B cell (primary cell): ENCODE measurements around the gene ZFP1. TPM values are rescaled to one million over a fixed set of nuclear protein-coding genes. Genes with fewer than 3 reads are reported as not detected.

ENCODE experiments used
- ATAC-seq: fragments of 200-7000 bp; cut with Tn5 transposase; one replicate; pipeline ENCODE4 v1.10.0; 2021; ENCODE audit warnings: low read depth, mild to moderate bottlenecking, moderate number of reproducible peaks, moderate library complexity
- CTCF ChIA-PET: fragments of 350-600 bp; sonication (Branson Sonifier 250); formaldehyde crosslinking; loops from one replicate; lab custom pipeline; 2021; ENCODE audit warnings: antibody characterized with exemption, inconsistent platforms; lab: Charles Lee
- POLR2A ChIA-PET: fragments of 350-600 bp; sonication (Branson Sonifier 250); formaldehyde crosslinking; loops from one replicate; lab custom pipeline; 2021; ENCODE audit warnings: antibody characterized with exemption; lab: Charles Lee
- DNase-seq: peaks from one replicate; pipeline ENCODE4 v3.0.0; 2013
- H2AFZ ChIP-seq: 2 replicates; pipeline ENCODE4 v1.6.1; 2012; ENCODE audit warnings: mild to moderate bottlenecking, low read depth, low read length; ENCODE audit not compliant: insufficient read depth, poor library complexity, severe bottlenecking
- H3K27ac ChIP-seq, 2 donors: 1 replicate in 1 of 2; 2 replicates in 1 of 2; pipeline ENCODE4 v1.5.1; 2012 to 2013; ENCODE audit warnings: low read length in 2 of 2, mild to moderate bottlenecking in 2 of 2, moderate library complexity in 1 of 2
- H3K27me3 ChIP-seq, 4 experiments: fragments of 200-600 bp in 1 of 4; sonication (generic) in 1 of 4; replicated peaks in 1 of 4; 1 replicate in 2 of 4; 2 replicates in 2 of 4; pipeline versions ENCODE4 v1.6.1 to v1.7.0; 2013 to 2016; ENCODE audit warnings: low read length in 3 of 4, mild to moderate bottlenecking in 2 of 4, mixed read lengths in 1 of 4, moderate library complexity in 1 of 4; ENCODE audit not compliant: insufficient read depth in 4 of 4, control insufficient read depth in 3 of 4; ENCODE audit errors: control extremely low read depth in 1 of 4
- H3K36me3 ChIP-seq, 2 experiments: replicated peaks in 1 of 2; 1 replicate in 1 of 2; 2 replicates in 1 of 2; pipeline versions ENCODE4 v1.6.1 to v1.7.1; 2013; ENCODE audit warnings: low read length in 1 of 2; ENCODE audit not compliant: insufficient read depth in 2 of 2, control insufficient read depth in 1 of 2; ENCODE audit errors: control extremely low read depth in 1 of 2, extremely low read depth in 1 of 2
- H3K4me1 ChIP-seq, 2 donors: fragments of 200-600 bp in 1 of 2; sonication (generic) in 1 of 2; 1 replicate in 1 of 2; 2 replicates in 1 of 2; pipeline versions ENCODE4 v1.5.1 to v1.6.1; 2013 to 2017; ENCODE audit warnings: low read length in 2 of 2; ENCODE audit not compliant: control insufficient read depth in 2 of 2, insufficient read depth in 2 of 2
- H3K4me2 ChIP-seq: replicated peaks from 2 replicates; pipeline ENCODE3; 2012; ENCODE audit warnings: mild to moderate bottlenecking, low read depth, low read length; ENCODE audit not compliant: poor library complexity, severe bottlenecking
- H3K4me3 ChIP-seq, 5 experiments: fragments of 200-600 bp in 1 of 5; sonication (generic) in 1 of 5; 1 replicate in 3 of 5; 2 replicates in 2 of 5; pipeline versions ENCODE4 v1.5.1 to v1.7.0; 2011 to 2016; ENCODE audit warnings: low read length in 4 of 5, mild to moderate bottlenecking in 4 of 5, low read depth in 2 of 5, control low read depth in 1 of 5, moderate library complexity in 1 of 5; ENCODE audit not compliant: insufficient read depth in 1 of 5; ENCODE audit errors: control extremely low read depth in 1 of 5, extremely low read depth in 1 of 5
- H3K79me2 ChIP-seq: fragments of 200-600 bp; sonication (generic); one replicate; pipeline ENCODE4 v1.6.0; 2016; ENCODE audit warnings: low read length; ENCODE audit not compliant: control insufficient read depth, insufficient read depth
- H3K9ac ChIP-seq: fragments of 200-600 bp; sonication (generic); 2 replicates; pipeline ENCODE4 v1.6.1; 2017; ENCODE audit warnings: mild to moderate bottlenecking, low read length, moderate library complexity
- H3K9me3 ChIP-seq, 3 donors: one replicate each; pipeline versions ENCODE4 v1.6.1 to v1.7.1; 2013; ENCODE audit warnings: low read length in 2 of 3; ENCODE audit not compliant: control insufficient read depth in 2 of 3, insufficient read depth in 1 of 3; ENCODE audit errors: control extremely low read depth in 1 of 3
- H4K20me1 ChIP-seq: 2 replicates; pipeline ENCODE4 v1.6.0; 2012; ENCODE audit warnings: mild to moderate bottlenecking, low read length; ENCODE audit not compliant: insufficient read depth, control insufficient read depth, poor library complexity, severe bottlenecking
- H3K27ac Mint-ChIP-seq: one replicate; pipeline ENCODE4 v1.8.0; 2021; ENCODE audit warnings: mixed read lengths
- H3K27me3 Mint-ChIP-seq: one replicate; pipeline ENCODE4 v1.8.0; 2021; ENCODE audit warnings: mixed read lengths
- H3K4me1 Mint-ChIP-seq: one replicate; pipeline ENCODE4 v1.8.0; 2021; ENCODE audit warnings: mixed read lengths
- H3K4me3 Mint-ChIP-seq: one replicate; pipeline ENCODE4 v1.8.0; 2021; ENCODE audit warnings: mixed read lengths
- H3K9me3 Mint-ChIP-seq: one replicate; pipeline ENCODE4 v1.8.0; 2022; ENCODE audit warnings: mixed read lengths; ENCODE audit not compliant: insufficient read depth
- CTCF ChIP-seq: fragments of 200-600 bp; IDR thresholded peaks from one replicate; pipeline ENCODE4 v1.8.0; 2022; ENCODE audit warnings: antibody characterized with exemption, mild to moderate bottlenecking
- EZH2 ChIP-seq: IDR thresholded peaks from 2 replicates; pipeline ENCODE4 v1.6.1; 2012; ENCODE audit warnings: borderline replicate concordance, low read depth, mild to moderate bottlenecking, moderate library complexity, low read length; ENCODE audit not compliant: insufficient read depth, poor library complexity, severe bottlenecking
- WGBS: methylation state at CpG from one replicate; pipeline ENCODE4 v1.1.5; 2013; ENCODE audit warnings: missing lambda C conversion rate; ENCODE audit not compliant: insufficient coverage; 5-methylcytosine and 5-hydroxymethylcytosine counted together
- intact Hi-C: fragments of 100-400 bp; cut with micrococcal nuclease; formaldehyde crosslinking; loops from one replicate; pipeline ENCODE4 v1.10.0; 2022
- polyA plus RNA-seq: library from polyadenylated mRNA; depleted of rRNA; stranded (reverse); fragments of >200 nt; gene quantifications from 2 replicates; pipeline ENCODE4 v1.2.3, GENCODE V29; 2012
- total RNA-seq, 2 donors: library from RNA; stranded (reverse); fragments of 120-200 nt in 1 of 2; gene quantifications; 1 replicate in 1 of 2; 2 replicates in 1 of 2; pipeline versions ENCODE4 v1.2.3 to v1.2.4, GENCODE V29; 2013 to 2022

ZFP1 gene
- total and polyA plus RNA-seq, 2 donors (not counting 1 experiment from before 2014, with no cell fraction given), result 3.4 to 13.4 TPM

- CTCF ChIA-PET, result interaction anchor here (4.3 kb wide), 1 partner anchor 12 kb away, joined by 15 read pairs; no protein-coding TSS in a partner anchor
- Mint-ChIP-seq H3K27me3 (peaks cover 33% of the 10 kb centered on the region), H3K9me3 (no peaks in the 10 kb centered on the region), H3K4me3 (no peak overlapping the region), H3K4me1 (peaks cover 15% of the 10 kb centered on the region), H3K27ac (no peak overlapping the region)
- Histone ChIP-seq H3K79me2 (no peaks in the 10 kb centered on the region), H3K9ac (no peak overlapping the region), H2AFZ (no peak overlapping the region), H3K4me1 (peaks cover 8 to 21% of the 10 kb centered on the region in 2 donors), H3K27ac (no peak overlapping the region), H4K20me1 (no peaks in the 10 kb centered on the region), H3K9me3 (no peaks in the 10 kb centered on the region), H3K4me3 (no peak overlapping the region), H3K27me3 (peaks cover 0 to 36% (median 6%) of the 10 kb centered on the region in 4 experiments), H3K36me3 (no peaks in the 10 kb centered on the region), H3K4me2 (peak overlapping the region; percentile 30)
- TF ChIP-seq EZH2 (no peak), CTCF (no peak)
- ATAC-seq (no peak), DNase-seq (no peak)
- POLR2A ChIA-PET, result interaction anchor here (0.6 kb wide), 1 partner anchor 69 kb away, joined by 5 read pairs; no protein-coding TSS in a partner anchor
- intact Hi-C loops, result no loop called here
- WGBS, result 42% methylated on average over 15 of the region's 16 CpGs
Observed at GRCh38 chr16:75099738-75100602, 48.4 kb upstream of the ZFP1 start.

- Mint-ChIP-seq H3K27ac (no peak overlapping the region), H3K4me3 (no peak overlapping the region), H3K4me1 (peaks cover 19% of the 10 kb centered on the region), H3K9me3 (no peaks in the 10 kb centered on the region), H3K27me3 (peaks cover 37% of the 10 kb centered on the region)
- Histone ChIP-seq H3K27me3 (peaks cover 0 to 41% (median 6%) of the 10 kb centered on the region in 4 experiments), H3K4me3 (no peak overlapping the region), H2AFZ (no peak overlapping the region), H4K20me1 (no peaks in the 10 kb centered on the region), H3K27ac (no peak overlapping the region), H3K79me2 (no peaks in the 10 kb centered on the region), H3K9me3 (no peaks in the 10 kb centered on the region), H3K9ac (no peak overlapping the region), H3K4me2 (no peak overlapping the region), H3K36me3 (no peaks in the 10 kb centered on the region), H3K4me1 (peaks cover 12 to 28% of the 10 kb centered on the region in 2 donors)
- 100% methylated on average over 1 of the region's 3 CpGs for WGBS
- ChIA-PET POLR2A (interaction anchor here (0.6 kb wide), 1 partner anchor 69 kb away, joined by 5 read pairs; no protein-coding TSS in a partner anchor), CTCF (interaction anchor here (4.3 kb wide), 1 partner anchor 11 kb away, joined by 15 read pairs; no protein-coding TSS in a partner anchor)
- intact Hi-C loops, result no loop called here
- no peak for TF ChIP-seq EZH2
- TF ChIP-seq CTCF, result no peak
- ATAC-seq (no peak), DNase-seq (no peak)
Observed at GRCh38 chr16:75100603-75100990, 47.7 kb upstream of the ZFP1 start.
